GM18951 (cell line): Measurements from ENCODE around the gene CSF1R.
"Not testable (repeated sequence)": the region's sequence is repeated elsewhere in the genome, so short reads cannot be mapped to it uniquely, and the experiment has no call there.

Experiments
- POLR2A ChIP-seq: IDR thresholded peaks from 4 replicates; pipeline ENCODE4 v1.6.1; 2011; ENCODE audit warnings: mild to moderate bottlenecking; ENCODE audit not compliant: insufficient read length, insufficient read depth; ENCODE audit errors: extremely low read depth
- in situ Hi-C: fragments of 300-500 bp; cut with MboI; formaldehyde crosslinking; loops from one replicate; pipeline ENCODE4 v1.12.0; 2022; ENCODE audit warnings: low sequenced_read_pairs, mixed read lengths, inconsistent platforms; ENCODE audit not compliant: unreplicated experiment

Gene CSF1R

DNA sequence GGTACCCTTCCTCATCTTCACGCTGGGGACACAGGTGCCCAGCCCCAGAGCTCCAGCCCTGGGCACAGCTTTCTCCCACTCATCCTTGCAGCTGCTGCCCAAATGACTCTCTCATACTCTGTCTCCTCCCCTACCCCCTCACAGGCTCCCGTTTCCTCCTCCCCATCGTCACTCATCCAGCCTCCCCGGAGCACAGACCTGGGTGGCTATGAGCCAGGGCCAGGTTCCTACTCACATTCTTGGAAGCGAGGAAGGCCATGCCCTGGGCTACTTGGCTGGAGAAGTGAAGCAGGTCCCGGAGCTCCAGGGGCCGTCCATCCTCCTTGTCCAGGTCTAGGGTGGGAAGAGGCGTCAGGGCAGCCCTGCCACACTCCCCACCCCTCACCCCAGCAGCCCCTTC, 29.3 kb downstream of the CSF1R start:
- TF ChIP-seq POLR2A, result no peak
- in situ Hi-C loops, result no loop called here

DNA sequence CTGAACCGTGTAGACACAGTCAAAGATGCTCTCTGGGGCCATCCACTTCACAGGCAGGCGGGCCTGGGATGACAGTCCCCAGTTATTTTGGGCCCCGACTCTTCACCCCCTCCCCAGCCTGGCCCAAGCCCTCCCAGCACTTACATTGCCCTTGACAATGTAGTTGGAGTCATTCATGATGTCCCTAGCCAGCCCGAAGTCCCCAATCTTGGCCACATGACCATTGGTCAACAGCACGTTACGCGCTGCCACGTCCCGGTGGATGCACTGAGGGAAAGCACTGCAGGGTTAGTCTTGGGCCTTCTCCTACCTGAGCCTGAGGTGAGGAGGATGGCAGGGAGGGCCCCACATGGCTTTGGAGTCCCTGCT, 30.3 kb downstream of the CSF1R start:
- in situ Hi-C loops, result no loop called here
- no peak for TF ChIP-seq POLR2A

DNA sequence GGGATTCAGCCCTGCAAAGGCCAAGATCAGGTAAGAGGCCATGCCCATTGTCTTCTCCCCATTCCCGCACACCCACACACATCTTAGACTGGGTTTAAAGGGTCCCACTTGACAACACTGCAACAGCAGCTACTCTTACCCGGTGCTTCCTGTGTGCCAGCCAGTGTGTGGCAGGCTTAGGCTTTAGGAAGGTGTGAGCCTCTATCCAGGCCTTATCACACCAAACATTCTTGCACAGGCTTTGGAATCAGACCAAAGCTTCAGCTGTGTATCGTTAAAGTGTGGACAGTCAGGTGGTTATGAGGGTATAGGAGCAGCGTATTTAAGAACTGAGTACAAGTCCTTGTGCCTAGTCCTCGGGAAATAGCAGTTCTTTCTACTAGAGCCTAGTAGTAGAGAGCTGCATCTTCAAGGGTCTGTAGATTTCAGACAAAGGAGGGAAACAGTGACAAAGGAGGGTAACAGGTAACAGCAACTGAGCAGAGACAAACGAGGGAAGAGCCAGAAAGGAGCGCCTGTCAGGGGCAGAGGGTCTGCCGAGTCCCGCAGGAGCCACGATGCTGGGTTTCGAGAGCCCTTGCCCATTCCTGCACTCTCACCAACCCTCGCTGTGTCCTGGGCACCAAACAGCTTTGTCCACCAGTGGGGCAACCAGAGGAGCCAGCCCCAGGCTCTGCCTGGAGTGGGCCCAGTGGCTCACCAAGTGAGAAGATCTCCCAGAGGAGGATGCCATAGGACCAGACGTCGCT, 30.9 kb downstream of the CSF1R start:
- in situ Hi-C loops, result no loop called here
- no peak for TF ChIP-seq POLR2A

DNA sequence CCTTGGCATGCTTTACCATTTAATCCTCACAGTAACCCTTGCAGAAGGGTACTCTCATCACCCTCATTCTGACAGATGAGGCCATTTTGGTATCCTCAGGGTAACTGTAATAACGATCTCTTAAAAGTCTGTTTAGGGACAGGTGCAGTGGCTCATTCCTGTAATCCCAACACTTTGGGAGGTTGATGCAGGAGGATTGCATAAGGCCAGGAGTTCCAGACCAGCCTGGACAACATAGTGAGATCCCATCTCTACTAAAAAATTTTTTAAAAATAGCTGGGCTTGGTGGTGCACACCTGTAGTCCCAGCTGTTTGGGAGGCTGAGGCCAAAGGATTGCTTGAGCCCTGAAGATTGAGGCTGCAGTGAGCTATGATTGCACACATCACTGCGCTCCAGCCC, 31.8 kb downstream of the CSF1R start:
- no peak for TF ChIP-seq POLR2A
- in situ Hi-C loops, result no loop called here

DNA sequence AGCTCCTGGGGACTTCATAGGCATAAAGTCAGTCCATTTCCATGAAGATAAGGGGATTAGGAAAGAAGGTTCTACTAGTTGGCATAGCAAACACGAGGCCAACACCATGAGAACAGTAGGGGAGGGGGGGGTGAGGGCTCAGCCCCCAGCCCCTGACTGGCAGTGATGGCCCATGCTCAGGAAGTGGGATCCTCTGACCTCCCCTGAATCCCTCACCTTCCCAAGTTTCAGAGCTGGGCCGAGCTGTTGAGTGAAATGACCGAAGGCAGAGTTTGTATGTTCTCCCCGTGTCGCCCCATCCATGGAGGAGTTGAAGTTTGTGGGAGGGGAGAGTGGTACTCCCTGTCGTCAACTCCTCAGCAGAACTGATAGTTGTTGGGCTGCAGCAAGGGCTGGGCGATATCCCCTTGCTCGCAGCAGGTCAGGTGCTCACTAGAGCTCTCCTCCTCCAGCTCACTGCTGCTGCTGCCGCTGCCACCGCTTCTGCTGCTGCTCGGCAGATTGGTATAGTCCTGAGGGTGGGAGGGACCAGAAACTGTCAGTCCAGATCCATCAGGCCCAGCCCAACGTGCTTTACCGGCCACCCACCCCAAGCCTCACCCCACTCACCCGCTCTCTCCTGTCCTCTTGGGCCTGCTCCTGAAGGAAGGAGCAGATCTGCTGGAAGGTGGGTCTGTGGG, 32.5 kb downstream of the CSF1R start:
- TF ChIP-seq POLR2A, result no peak
- in situ Hi-C loops, result no loop called here

DNA sequence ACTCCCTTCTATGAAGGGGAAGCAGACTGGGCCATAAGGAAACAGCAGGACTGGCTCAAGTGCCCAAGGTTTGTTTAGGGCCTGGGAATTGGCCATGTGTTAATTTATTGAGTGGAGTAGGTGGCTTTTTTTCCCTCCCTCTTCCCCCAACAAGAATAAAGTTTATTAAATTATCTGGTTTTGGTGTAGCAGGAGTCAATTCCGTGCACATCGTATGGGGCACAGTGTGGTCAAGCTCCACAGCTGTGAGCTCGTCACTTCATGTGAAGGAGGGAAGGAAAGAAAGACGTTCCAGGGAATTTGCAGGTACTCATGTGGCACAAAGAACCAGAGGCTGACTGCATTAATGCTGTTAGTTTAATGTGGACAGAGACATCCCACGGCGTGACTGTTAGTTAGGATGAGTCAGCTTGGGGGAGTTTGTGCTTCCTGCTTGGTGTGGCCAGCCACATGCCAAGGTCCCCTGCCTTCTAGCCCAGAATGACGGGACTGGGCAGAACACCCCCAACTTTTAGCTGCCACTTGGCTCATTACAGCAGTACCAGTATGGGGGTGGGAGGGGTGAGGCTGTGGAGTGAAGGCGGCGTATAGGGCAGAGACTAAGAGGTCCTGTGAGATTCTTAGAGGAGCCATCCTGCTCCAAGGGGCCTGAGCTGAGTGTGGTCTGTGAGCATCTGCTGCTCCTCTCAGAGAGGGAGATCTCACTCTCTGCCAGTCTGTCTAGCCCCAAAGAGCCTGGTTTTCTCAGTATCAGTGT, 33.2 kb downstream of the CSF1R start:
- in situ Hi-C loops, result no loop called here
- TF ChIP-seq POLR2A, result no peak

DNA sequence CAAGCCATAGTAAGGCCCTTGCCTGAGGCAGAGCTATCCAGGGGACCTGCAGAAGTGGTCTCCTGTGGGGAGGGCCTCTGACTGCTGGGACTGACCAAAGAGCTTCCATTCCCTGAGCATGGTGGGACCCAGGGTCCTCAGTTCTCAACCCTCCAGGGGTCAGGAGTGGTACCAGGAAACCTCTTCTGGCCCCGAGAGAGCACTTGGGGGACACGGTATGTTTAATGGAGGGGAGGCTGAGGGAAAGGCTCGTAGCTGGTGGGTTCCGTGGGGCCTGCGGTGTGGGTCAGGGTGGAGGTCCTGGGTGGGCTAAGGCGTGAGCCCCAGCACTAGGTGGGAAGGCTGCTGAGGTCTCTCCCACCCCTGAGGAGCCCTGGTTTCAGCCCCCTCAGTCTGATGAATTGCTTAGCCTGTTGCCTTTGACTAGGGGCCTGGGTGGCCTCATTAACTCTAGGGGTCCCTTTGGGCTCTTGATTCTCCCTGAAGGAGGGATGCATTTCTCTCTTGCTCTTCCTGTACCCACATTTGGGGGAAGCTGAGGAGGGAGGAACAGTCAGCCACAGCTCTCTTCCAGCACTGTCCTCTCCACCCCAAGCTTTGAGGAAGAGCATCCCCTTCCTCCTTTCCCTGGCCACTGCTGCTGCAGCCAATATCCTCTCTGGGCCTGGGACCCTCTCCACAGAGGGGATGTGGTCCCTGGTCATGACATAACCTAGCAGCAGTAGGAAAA, 34.0 kb downstream of the CSF1R start:
- in situ Hi-C loops, result no loop called here
- no peak for TF ChIP-seq POLR2A

DNA sequence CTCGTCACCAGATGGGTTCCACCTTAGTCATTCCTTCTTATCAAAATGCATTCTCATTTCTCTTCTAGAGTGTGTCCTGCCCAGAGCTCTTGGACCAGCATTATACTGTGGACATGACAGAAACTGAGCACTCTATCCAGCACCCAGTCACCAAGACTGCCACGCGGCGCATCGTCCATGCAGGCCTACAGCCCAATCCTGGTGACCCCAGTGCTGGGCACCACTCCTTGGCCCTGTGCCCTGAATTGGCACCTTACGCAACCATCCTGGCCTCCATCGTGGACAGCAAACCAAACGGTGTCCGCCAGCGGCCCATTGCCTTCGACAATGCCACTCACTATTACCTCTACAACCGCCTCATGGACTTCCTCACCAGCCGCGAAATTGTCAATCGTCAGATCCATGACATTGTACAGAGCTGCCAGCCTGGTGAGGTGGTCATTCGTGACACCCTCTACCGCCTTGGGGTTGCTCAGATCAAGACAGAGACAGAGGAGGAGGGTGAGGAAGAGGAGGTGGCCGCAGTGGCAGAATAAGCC, 34.6 kb downstream of the CSF1R start:
- in situ Hi-C loops, result no loop called here
- TF ChIP-seq POLR2A, result no peak

DNA sequence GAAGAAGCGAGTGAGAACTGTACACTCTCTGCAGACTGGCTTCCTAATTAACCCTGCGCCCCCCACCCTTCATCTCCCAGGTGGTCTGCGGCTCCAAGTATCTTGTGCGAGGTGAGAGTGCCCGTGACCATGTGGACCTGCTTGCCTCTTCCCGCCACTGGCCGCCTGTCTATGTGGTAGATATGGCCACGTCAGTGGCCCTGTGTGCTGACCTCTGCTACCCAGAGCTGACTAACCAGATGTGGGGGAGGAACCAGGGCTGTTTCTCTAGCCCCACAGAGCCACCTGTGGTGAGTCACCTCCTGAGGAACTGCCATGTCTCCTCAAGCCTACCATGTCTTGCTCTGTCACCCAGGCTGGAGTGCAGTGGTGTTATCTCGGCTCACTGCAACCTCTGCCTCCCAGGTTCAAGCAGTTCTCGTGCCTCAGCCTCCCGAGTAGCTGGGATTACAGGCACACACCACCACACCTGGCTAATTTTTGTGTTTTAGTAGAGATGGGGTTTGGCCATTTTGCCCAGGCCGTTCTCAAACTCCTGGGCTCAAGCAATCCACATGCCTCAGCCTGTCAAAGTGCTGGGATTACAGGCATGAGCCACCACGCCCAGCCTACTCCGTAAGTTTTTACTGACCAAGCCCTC, 36.1 kb downstream of the CSF1R start:
- in situ Hi-C loops, result not testable (repeated sequence)

DNA sequence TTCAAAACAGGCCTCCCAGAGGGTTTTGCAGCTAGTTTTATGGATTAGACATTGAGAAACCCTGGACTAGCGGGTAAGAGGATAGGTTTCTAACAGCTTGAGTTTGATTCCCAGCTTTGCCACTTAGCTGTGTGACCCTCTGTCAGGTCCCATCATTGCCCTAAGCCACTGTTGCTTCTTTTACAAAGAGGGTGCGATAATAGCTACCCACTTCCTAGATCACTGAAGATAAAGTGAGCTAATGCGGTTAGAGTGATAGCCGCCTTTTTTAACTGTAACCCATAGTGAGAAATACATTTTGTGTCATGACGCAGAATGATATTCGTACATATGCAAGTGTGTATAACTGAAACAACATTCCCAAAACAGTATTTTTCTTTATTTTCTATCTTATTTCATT, 40.3 kb downstream of the CSF1R start:
- in situ Hi-C loops, result no loop called here
- TF ChIP-seq POLR2A, result no peak

DNA sequence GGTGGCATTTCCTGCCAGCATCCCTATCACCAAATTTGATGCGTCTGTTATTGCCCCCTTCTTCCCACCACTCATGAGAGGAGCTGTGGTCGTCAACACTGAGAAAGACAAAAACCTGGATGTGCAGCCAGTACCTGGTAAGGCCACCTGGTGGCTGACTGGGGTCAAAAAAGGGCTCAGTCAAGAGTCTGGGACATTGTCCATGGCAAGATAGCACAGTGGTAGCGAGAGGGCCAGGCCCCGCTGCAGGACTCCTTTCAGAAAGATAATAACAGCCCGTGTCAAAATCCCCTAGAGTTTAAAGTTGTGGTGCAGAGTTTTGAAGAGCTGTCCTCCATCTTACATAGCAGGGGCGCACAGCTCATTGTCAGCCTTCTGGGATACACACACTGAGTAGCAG, 40.8 kb downstream of the CSF1R start:
- TF ChIP-seq POLR2A, result no peak
- in situ Hi-C loops, result no loop called here

DNA sequence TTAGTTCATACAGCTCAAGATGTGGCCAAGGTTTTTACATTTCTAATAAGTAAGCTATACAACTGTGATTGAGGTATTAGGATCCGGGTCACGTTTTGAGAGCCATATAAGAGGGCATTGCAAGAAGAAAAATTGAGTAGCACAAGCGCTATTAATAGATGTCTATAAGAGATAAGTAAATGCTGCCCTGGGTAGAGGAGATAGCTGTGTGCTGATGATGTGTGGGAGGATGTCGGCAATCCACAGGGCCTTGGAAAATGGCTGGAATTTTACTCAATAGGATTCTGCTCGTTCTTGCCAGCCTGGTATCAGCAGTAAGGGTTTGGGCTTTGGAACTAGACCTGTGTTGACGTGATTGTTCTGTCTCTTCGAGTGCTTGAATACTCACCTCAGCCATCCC, 41.6 kb downstream of the CSF1R start:
- in situ Hi-C loops, result no loop called here
- no peak for TF ChIP-seq POLR2A

DNA sequence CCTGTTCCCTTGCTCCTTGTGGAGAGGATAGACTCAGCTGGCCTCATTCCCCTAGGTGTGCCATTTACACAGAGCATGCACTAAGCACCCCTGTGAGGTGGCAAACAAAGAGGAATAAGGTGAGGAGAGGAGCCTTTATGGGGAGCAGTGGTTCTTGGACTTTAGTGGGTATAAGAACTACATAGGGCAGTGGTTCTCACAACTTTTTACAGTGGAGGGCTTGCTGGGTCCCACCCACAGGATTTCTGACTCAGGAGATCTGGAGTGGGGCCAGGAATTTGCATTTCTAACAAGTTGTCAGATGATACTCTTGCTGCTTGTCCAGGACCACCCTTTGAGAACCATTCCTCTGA, 42.0 kb downstream of the CSF1R start:
- TF ChIP-seq POLR2A, result no peak
- in situ Hi-C loops, result no loop called here
